GM21529 (cell line): ENCODE data around the gene FKBP3.
"Not testable (repeated sequence)": the region's sequence is repeated elsewhere in the genome, so short reads cannot be mapped to it uniquely, and the experiment has no call there.

Experiments used
- ATAC-seq: cut with Tn5 transposase; IDR thresholded peaks from one replicate; pipeline ENCODE4 v1.9.1; 2021; ENCODE audit not compliant: unreplicated experiment

The FKBP3 gene

DNA sequence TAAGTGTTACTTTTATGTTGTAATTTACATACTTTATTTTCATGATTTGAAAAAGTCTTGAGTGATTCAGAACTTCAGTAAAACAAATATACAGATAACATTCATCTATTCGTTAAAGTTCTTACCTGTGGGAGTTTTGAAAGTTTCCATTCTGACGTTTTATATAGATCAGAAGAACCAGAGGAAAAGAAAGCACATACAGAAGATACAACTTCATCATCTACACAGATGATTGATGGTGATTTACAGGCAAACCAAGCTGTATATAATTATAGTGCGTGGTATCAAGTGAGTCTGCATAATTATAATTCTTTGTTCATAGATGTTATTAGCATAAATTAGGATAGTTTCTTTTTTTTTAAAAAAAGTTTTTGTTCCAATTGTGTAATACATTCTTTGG, 20.0 kb downstream of the FKBP3 start:
- no peak for ATAC-seq

DNA sequence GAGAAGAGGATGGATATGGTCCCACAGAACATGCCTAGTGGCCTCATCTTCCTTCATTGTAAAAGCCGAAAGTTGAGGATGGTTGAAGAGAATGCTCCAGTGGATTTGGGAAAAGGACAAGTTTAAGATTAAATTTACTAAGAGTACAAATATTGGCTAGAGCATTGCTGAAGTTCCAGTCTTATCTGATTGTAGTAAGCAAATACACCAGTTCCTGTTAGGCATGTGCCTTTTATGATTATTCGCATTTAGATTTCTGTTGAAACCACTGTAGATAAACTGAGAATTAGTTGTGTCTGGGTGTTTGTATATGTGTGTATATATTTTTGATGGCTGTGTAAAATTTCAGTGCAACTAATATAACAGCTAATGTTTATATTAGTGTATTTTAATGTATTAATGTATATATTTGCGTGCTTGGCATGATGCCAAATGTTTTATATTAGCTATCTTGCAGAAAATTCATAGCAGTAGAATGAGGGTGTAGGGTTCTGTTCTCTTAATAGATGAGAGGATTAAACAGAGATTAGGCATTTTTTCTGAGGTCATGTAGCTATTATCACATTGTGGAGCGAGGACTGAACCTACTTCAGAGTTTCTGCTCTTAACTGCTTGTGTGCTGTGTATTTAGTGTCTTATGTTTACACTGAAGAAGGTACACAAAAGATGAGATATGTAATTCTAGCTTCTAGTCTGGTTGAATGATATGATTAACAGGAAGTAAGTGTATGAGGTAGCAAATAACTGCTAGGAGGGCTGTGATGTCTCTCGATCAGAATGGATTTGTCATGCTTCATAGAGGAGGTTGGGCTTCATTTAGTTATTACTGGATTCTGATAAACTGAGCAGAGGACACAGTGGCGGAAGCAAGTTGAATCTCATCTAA, 21.1 kb downstream of the FKBP3 start:
- ATAC-seq: no peak

DNA sequence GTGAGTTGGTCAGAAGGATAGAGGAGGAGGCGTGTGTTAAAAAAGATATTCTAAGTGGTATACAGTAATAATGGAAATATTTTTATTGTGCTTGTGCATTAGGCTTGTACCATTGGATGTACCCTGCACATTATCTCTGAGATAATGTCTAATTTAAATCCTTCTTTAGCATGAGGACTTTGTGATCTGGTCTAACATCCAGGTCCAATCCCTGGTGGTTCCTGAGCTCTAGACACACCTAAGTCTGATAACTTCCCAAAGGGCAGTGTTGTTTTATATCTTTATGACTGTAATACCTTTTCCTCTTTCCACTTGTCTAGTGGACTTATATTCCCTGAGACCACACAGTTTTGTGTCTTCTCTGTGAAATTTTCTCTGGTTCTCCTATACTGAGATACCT, 29.7 kb downstream of the FKBP3 start:
- ATAC-seq: no peak

DNA sequence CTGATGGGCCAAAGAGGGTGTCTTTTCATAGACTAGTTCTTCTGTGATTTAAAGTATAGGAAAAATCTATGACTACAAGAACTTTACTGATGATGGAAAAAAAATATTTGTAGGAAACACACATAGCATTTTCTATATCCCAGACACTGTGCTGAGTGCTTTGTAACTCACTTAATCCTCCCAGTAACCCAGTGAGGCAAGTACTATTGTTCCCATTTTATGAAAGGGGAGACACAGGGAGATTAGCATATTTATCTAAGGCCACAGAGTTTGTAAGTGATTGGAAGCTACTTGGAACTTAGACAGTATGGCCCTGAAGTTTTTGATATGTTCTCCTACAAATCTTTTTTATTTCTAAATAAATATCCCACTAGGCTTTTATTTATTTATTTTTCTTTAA, 30.5 kb downstream of the FKBP3 start:
- no peak for ATAC-seq

DNA sequence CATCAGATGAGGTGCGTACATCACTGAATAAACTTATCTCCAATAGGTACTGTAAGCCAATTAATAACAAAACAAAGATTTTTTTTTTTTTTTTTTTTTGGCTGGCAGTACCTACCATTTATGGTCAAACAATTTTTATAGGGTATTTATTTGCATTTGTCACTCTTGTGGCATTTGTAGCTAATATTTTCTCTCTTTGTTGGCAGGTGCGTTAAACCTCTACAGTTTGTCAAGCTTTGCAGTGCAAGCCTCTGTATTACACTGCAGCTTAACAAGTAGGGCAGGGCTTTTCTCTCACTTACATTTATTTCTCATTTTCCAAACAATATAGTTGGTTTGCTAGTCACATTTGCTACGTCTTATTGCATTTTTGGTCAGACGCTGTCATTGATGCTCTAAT, 38.1 kb downstream of the FKBP3 start:
- ATAC-seq: no peak

DNA sequence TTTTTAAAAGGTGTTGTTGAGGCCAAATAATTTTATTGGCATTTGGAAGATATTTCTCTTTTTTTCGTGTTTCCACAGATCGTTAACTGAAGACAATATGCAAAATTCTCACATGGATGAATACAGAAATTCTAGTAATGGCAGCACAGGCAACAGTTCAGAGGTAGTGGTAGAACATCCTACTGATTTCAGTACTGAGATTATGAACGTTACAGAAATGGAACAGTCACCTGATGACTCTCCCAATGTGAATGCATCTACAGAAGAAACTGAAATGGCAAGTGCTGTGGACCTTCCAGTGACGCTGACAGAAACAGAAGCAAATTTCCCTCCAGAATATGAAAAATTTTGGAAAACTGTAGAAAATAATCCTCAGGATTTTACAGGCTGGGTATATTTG, 39.1 kb downstream of the FKBP3 start:
- ATAC-seq: peak; percentile 59

DNA sequence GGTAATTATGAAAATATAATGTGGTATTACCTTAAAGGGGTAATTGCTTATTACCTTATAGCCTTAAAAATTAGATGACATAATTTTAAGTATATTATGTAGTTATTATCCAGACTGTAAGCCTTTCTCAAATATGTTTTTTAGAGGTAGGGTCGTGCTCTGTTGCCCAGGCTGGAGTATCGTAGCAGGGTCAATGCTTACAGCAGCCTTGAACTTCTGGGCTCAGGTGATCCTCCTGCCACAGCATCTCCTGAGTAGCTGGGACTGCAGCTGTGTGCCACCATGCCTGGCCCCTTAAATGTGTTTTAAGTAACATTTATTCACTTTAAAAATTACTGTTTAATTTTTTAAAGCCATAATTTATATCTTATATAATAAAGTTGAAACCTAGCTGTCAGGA, 40.0 kb downstream of the FKBP3 start:
- no peak for ATAC-seq

DNA sequence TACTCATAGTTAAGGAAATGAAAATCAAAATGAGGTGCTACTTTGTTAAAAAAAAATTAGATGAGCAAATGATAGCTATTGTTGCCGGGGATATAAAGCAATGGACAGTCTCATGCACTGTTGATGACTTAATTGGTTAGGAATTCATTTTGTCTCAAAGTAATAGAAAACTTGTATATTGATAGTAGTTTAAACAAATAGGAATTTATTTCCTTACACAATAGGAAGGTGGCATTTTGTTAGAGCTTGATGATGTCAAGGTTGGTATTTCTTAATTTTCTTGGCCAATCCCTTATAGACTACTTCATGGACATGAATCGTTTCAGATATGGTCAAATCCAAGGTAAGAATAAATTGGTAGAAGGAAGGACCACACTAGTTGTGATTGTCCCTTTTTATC, 42.6 kb downstream of the FKBP3 start:
- ATAC-seq: no peak

DNA sequence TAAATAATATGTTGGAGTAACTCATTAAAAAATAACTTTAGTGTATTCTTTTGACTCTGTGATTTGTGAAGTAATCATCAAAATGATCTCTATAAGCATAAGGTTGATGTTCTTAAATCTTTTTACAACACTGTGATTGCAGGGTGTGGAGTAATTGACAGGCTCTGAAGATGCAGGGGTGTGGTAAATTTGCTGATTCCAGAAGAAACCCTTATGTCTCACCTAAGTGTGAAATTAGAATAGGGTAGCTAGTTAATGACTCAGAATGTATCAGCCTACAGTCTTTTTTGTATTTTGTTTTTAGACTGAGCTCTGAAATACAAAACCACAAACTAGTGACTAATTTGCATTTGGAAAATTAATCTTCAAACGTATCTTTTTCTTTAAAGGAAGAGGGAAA, 44.5 kb downstream of the FKBP3 start:
- ATAC-seq: peak; percentile 81

DNA sequence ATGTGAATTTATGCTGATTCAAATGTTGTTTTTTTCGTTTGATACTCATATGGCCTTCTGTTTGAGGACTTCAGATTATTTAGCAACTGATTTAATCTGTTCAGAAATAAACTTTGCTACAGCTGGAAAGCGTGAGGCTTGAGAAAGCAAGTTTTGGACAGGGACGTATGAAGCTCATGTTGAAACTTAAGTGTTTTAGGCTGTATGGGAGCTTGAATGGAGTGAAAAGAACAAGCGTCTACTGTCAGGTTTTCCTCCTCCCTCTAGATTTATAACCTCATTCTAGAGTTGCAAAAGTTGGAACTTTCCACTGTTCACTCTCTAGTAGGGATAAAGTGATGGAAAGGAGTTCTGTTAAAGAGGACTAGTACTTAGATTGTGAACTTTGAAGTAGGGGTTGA, 49.3 kb downstream of the FKBP3 start:
- ATAC-seq: no peak

DNA sequence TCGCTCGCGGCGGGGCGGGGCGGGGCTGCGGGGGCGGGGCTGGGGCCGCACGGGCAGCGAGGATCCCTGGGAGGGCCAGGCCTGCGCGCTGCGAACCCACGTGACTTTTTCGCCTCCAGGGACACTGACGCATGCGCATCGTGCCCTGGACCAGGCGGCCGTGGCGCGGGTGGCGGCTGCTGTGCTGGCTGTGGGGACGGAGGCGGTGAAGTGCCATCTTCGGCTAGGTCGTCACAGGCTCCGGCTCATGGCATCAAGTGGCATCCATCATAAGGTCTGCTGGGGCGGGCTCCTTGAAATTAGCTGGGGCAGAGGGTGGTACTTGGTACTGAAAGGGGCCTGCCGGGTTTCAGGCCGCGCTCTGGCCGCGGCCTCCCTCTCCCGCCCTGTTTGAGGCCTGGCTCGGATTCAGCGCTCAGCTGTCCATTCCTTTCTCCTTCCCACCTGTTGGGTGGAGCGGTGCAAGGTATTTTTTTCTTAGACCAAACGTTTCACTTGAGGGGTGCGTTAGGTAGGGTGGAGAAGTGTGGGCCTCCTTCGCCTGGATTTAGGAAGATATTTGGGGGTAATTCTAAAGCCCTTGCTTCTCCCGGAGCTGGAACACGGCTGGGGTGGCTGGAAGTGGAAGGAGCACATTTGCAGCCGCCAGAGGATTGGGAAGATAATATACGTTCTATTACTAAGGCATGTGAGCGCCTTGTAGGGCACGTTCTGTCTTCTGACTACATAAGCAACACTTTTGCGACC, 50.1 kb downstream of the FKBP3 start, which contains the start of gene PRPF39:
Gene PRPF39 (plus strand): TSS at position 141 of the 747 bp plus-strand sequence. CDS start 11,124 bp downstream, outside the sequence.
- ATAC-seq: peak; percentile 85

DNA sequence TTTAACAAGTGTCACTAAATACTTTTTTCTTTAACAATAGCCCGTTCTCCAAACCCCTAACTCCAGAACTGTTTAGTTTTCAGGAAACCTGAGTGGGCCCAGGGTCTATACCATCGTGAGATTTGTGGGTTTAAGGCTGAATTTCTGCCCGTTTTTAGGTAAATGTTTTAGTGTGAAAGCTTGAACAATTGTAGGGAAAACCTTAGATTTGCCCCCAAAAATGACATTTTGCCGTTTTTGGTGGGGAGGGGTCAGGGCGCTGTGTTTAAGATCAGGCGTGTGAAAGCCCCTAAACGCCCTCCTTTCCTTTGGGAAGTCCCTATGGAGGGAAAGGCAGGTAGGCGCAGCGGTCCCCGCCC, 50.7 kb downstream of the FKBP3 start:
- peak; percentile 2 for ATAC-seq

DNA sequence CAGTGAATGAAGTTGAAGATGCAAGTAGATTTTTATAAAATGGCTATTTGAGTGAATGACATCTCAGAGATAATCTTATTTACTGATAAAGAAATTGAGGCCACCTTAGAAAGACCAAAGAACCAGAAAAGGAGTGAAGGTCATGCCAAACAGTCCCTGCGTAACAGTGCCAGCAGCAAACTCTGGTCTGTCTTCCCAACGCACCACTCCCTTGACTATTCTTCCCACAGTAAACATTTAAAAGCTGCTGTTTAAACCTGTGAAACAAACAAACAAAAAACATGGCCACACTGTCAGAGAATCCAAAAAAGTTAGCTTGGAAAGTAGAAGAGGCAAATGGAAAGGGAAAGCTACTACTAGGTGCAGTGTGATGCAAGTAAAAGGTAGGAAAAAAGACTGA, 51.9 kb downstream of the FKBP3 start:
- no peak for ATAC-seq

DNA sequence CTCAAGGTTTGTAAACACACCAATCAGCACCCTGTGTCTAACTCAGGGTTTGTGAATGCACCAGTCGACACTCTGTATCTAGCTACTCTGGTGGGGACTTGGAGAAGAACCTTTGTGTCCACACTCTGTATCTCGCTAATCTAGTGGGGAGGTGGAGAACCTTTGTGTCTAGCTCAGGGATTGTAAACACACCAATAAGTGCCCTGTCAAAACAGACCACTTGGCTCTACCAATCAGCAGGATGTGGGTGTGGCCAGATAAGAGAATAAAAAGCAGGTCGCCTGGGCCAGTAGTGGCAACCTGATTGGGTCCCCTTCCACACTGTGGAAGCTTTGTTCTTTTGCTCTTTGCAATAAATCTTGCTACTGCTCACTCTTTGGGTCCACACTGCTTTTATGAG, 53.2 kb downstream of the FKBP3 start:
- ATAC-seq: not testable (repeated sequence)

DNA sequence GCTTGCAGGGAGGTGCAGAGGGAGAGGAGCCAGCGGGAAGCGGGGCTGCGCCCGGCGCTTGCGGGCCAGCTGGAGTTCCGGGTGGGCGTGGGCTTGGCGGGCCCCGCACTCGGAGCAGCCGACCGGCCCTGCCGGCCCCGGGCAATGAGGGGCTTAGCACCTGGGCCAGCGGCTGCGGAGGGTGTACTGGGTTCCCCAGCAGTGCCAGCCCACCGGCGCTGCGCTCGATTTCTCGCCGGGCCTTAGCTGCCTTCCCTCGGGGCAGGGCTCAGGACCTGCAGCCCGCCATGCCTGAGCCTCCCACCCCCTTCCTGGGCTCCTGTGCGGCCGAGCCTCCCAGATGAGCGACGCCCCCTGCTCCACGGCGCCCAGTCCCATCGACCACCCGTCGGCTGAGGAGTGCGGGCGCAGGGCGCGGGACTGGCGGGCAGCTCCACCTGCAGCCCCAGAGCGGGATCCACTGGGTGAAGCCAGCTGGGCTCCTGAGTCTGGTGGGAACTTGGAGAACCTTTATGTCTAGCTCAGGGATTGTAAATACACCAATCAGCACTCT, 53.8 kb downstream of the FKBP3 start:
- ATAC-seq: not testable (repeated sequence)

DNA sequence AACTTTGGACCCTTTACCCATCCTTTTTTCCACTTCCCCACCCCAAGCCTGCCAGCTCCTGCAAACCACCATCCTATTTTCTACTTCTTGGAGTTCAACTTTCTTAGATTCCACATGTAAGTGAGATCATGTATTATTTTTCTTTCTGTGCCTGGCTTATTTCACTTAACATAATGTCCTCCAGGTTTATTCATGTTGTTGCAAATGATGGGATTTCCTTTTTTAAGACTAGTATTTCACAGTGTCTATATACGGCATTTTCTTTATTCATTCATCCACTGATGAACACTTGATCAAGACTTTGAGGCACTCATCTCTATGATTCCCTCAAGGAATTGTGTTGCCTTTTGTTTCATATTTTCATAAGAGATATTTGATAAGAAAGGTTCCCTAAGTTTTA, 56.0 kb downstream of the FKBP3 start:
- no peak for ATAC-seq

DNA sequence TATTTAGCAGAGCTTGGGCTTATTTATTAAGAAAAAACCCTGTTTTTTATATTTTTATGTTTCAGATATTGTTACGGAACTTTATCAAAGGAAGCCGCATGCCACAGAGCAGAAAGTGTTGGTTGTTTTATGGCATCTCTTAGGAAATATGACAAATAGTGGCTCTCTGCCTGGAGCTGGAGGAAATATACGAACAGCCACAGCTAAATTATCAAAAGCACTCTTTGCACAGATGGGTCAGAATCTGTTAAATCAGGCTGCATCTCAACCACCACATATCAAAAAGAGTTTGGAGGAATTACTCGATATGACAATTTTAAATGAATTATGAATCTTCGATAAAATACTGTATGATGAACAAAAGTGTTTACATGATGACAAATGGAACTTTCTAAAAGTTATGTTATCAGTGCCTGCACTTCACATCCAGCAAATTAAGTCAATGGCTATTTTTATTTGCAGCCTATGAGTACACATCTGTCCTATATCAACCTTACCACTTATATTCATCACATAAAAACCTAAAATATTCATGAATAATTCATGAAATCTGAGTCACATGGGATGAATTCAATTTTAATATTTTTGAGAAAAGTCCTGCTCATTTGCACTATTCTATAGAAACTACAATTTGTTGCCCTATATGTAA, 60.9 kb downstream of the FKBP3 start:
- ATAC-seq: no peak

DNA sequence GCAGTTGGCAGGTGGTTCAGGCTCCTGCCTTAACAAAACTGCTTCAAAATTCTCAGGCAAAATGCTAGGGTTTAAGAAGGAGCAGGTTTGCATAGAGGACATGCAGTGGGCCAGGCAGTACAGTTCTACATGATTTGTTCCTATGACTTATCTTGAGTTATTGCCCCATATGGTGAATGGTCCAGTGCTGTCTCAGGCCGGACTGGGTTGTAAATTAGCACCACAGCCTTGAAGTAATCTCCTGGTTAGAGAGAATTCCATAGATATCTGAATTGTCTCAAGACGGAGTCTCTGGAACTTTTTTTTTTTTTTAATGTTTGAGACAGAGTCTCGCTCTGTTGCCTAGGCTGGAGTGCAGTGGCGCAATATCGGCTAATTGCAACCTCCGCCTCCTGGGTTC, 62.2 kb downstream of the FKBP3 start:
- no peak for ATAC-seq

DNA sequence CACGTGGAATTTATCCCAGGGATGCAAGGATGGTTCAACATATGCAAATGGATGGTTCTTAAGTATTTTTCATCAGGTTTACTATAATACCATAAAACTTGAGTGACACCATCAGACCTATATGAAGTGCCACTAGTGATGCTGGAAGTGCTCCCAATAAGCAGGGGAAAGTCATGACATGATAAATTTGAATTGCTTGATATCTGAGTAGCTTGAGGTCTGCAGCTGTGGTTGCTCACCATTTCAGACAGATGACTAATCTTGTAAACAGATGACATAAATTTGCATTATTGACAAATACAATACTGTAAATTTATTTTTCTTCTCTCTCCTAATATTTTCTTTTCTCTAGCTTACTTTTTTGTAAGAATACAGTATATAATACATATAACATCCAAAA, 64.1 kb downstream of the FKBP3 start:
- ATAC-seq: no peak

DNA sequence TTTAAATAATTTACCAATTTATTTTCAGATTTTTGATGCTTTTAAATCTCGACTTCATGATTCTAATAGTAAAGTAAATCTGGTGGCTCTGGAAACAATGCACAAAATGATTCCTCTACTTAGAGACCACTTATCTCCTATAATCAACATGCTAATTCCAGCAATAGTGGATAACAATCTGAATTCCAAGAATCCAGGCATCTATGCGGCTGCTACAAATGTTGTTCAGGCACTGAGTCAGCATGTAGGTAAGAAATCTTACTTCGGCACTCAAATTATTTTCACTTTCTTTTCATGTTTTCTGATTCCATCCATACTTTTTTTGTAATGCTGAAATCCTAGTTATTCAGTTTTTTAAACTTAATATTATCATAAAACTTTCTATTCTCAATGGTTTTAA, 65.9 kb downstream of the FKBP3 start:
- ATAC-seq: no peak

DNA sequence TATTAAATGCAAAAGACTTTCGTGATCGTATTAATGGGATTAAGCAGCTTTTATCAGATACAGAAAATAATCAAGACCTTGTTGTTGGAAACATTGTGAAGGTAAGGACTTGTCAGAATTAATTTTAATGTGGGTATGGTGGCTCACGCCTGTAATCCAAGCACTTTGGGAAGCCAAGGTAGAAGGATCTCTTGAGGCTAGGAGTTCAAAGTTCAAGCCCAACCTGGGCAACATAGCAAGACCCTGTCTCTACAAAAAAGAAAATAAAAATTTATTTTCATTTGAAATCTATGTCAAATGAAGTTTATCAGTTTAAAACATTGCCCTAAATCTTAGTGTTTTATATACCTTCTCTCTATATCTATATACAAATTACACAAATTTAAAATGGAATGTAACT, 67.6 kb downstream of the FKBP3 start:
- no peak for ATAC-seq

DNA sequence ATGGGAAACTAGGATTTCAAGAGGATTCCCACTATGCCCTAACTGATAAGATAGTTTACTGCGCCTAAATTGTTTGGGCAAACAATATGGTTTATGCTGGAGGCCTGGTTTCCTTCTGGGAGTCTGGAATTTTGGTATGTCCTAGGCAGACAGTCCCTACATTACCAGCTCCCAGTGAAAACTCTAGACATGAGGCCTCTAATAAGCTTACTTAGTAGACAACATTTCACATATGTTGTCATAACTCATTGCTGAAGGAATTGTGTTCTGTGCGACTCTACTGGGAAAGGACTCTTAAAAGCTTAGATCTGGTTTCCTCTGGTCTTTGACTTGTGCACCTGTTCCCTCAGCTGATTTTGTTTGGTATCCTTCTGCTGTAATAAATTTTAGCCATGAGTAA, 68.3 kb downstream of the FKBP3 start:
- no peak for ATAC-seq
